ENCODE data around the gene CMTM6.

Gene CMTM6

DNA sequence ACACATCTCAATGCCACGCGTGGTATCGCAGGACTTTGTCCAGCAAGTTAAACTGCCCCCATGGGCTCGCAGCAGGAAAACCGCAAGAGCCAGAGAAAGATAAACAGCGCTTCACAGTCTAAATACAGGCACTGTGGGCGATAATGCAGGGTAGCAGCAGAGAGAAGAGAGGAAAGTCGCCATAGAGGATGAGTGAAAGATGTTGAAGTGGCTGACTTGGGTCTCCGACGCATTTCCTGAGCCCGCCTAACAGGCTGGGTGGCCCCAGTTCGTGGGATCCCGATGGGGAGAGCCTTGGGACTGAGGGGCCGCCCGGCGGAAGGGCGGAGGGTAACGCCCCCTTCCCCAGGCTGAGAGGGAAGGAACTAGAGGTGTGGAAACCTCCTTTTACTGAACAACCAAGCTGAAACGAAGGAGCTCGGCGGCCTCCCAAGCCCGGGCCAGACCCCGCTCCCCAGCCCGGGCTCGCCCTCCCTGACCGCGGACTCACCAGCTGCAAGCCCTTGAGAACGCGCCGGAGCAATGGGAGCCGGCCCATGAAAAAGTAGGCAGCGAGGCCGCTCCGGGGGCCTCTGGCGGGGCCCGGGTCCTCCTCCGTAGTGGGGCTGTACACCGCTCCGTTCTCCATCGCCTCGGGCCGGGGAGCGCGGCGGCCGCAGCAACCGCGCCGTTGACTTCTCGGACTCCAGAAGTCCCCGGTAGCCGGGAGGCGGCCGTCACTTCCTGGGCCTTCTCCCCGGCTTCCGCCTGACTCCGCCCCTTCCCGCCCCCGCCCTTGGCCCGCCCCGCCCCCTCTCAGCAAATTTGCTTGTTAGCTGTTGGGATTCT is at the start of gene CMTM6:
Gene CMTM6 (minus strand): TSS at position 735 of the 828 bp plus-strand sequence. CDS start 107 bp downstream, at position 628.
- TF ChIP-seq, protein P1, sequence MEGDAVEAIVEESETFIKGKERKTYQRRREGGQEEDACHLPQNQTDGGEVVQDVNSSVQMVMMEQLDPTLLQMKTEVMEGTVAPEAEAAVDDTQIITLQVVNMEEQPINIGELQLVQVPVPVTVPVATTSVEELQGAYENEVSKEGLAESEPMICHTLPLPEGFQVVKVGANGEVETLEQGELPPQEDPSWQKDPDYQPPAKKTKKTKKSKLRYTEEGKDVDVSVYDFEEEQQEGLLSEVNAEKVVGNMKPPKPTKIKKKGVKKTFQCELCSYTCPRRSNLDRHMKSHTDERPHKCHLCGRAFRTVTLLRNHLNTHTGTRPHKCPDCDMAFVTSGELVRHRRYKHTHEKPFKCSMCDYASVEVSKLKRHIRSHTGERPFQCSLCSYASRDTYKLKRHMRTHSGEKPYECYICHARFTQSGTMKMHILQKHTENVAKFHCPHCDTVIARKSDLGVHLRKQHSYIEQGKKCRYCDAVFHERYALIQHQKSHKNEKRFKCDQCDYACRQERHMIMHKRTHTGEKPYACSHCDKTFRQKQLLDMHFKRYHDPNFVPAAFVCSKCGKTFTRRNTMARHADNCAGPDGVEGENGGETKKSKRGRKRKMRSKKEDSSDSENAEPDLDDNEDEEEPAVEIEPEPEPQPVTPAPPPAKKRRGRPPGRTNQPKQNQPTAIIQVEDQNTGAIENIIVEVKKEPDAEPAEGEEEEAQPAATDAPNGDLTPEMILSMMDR (IDR thresholded peaks at IDR 0.05) = no peak
- Histone ChIP-seq H3K9me3 (ENCODE audit: control insufficient read depth, low read length) (no peaks in the 10 kb centered on the region), H3K9ac (peak within 1 kb of the TSS; percentile 32), H2AFZ (peak within 1 kb of the TSS; percentile 92), H3K4me1 (peaks cover 2% of the 10 kb centered on the region), H3K36me3 (ENCODE audit: control insufficient read depth, insufficient read depth, low read length) (no peaks in the 10 kb centered on the region), H3K79me2 (peaks cover 7% of the 10 kb centered on the region), H3K27ac (peak within 1 kb of the TSS; percentile 91), H3K27me3 (ENCODE audit: control insufficient read depth, insufficient read depth, low read length) (no peaks in the 10 kb centered on the region), H3K4me2 (ENCODE audit: low read length) (peak within 1 kb of the TSS; percentile 92), H3K4me3 (ENCODE audit: low read depth, low read length) (peak within 1 kb of the TSS; percentile 79)

DNA sequence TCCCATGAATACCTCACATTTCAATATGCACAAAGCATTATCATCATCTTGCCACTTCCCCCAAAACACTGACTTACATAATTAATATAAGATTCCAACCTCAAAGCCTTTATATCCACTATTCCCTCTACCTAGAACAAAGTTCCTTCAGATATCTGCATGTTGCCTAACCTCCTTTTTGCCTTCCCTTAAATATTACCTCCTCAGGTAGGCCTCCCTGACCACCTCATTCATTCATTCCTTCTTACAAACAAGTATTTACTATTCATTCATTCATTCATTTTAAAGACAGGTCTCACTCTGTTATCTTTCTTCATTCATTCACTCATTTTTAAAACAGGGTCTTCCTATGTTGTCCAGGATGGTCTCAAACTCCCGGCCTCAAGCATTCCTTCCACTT is 49.4 kb upstream of the CMTM6 start:
- no peak overlapping the region for H2AFZ ChIP-seq
- no peak overlapping the region for H3K4me3 ChIP-seq (ENCODE audit: low read depth, low read length)
- no peaks in the 10 kb centered on the region for H3K27me3 ChIP-seq (ENCODE audit: control insufficient read depth, insufficient read depth, low read length)
- no peaks in the 10 kb centered on the region for H3K9me3 ChIP-seq (ENCODE audit: control insufficient read depth, low read length)
- H3K9ac ChIP-seq = no peak overlapping the region
- H3K4me2 ChIP-seq (ENCODE audit: low read length) = no peak overlapping the region
- peaks cover 36% of the 10 kb centered on the region for H3K79me2 ChIP-seq
- H3K36me3 ChIP-seq (ENCODE audit: control insufficient read depth, insufficient read depth, low read length) = no peaks in the 10 kb centered on the region
- no peak overlapping the region for H3K27ac ChIP-seq
- H3K4me1 ChIP-seq = peaks cover 4% of the 10 kb centered on the region
- TF ChIP-seq, protein P1 (IDR thresholded peaks at IDR 0.05) = no peak

DNA sequence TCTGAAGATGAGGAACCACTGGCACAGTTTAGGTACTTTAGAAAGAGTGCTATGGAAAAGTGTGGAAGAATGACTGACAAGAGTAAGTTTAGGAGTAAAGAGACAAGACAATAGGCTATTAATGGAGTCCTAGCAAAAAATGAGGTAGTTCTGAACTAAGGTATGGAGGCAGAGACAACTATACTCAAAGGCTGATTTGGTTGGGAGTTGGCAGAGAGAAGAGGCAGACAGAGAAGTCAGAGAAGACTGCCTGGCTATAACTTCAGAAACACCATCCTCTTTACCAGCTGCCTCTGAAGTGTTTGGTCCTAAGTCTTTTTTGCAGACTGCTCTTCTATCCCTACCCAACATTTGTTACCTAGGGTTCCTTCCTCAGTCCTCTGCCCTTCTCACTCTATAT is 48.8 kb upstream of the CMTM6 start:
- H3K79me2 ChIP-seq = peaks cover 31% of the 10 kb centered on the region
- H3K4me2 ChIP-seq (ENCODE audit: low read length) = no peak overlapping the region
- no peaks in the 10 kb centered on the region for H3K27me3 ChIP-seq (ENCODE audit: control insufficient read depth, insufficient read depth, low read length)
- no peak overlapping the region for H3K27ac ChIP-seq
- H3K9ac ChIP-seq = no peak overlapping the region
- peaks cover 4% of the 10 kb centered on the region for H3K4me1 ChIP-seq
- TF ChIP-seq, protein P1 (IDR thresholded peaks at IDR 0.05) = no peak
- H3K9me3 ChIP-seq (ENCODE audit: control insufficient read depth, low read length) = no peaks in the 10 kb centered on the region
- H3K36me3 ChIP-seq (ENCODE audit: control insufficient read depth, insufficient read depth, low read length) = no peaks in the 10 kb centered on the region
- no peak overlapping the region for H2AFZ ChIP-seq
- H3K4me3 ChIP-seq (ENCODE audit: low read depth, low read length) = no peak overlapping the region

GRCh38 chr3:32551087-32551486 is 48.4 kb upstream of the CMTM6 start:
- no peak overlapping the region for H3K4me3 ChIP-seq (ENCODE audit: low read depth, low read length)
- no peak overlapping the region for H3K27ac ChIP-seq
- no peak overlapping the region for H3K9ac ChIP-seq
- H3K4me2 ChIP-seq (ENCODE audit: low read length) = no peak overlapping the region
- no peak overlapping the region for H2AFZ ChIP-seq
- H3K9me3 ChIP-seq (ENCODE audit: control insufficient read depth, low read length) = no peaks in the 10 kb centered on the region
- H3K79me2 ChIP-seq = peaks cover 27% of the 10 kb centered on the region
- TF ChIP-seq, protein P1 (IDR thresholded peaks at IDR 0.05) = no peak
- H3K4me1 ChIP-seq = peaks cover 4% of the 10 kb centered on the region
- H3K36me3 ChIP-seq (ENCODE audit: control insufficient read depth, insufficient read depth, low read length) = no peaks in the 10 kb centered on the region
- H3K27me3 ChIP-seq (ENCODE audit: control insufficient read depth, insufficient read depth, low read length) = no peaks in the 10 kb centered on the region

DNA sequence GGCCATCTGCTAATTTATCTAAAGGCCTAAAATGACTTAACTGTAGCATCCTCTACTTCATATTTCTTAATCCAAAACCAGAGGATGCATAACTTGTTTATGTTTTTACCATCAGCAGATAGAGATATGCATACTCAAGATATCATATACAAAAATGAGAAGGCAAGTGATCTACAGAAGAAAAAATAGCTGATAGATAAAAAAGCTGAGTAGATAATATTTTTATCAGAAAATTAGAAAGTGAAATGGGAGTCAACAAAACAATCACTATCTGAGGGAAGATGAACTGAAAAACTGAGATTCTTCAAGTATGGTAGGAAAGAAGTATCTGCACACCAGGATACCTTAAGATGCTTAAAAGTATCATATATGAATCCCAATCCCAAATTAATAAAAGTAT is 42.7 kb upstream of the CMTM6 start:
- Histone ChIP-seq H2AFZ (no peak overlapping the region), H3K9me3 (ENCODE audit: control insufficient read depth, low read length) (no peaks in the 10 kb centered on the region), H3K79me2 (peaks cover 6% of the 10 kb centered on the region), H3K4me3 (ENCODE audit: low read depth, low read length) (no peak overlapping the region), H3K36me3 (ENCODE audit: control insufficient read depth, insufficient read depth, low read length) (no peaks in the 10 kb centered on the region), H3K4me1 (no peaks in the 10 kb centered on the region), H3K27me3 (ENCODE audit: control insufficient read depth, insufficient read depth, low read length) (no peaks in the 10 kb centered on the region), H3K4me2 (ENCODE audit: low read length) (no peak overlapping the region), H3K9ac (no peak overlapping the region), H3K27ac (no peak overlapping the region)
- TF ChIP-seq, protein P1 (IDR thresholded peaks at IDR 0.05) = no peak
